Coronary artery (tissue), 2 donors: ENCODE data around the gene MEIKIN.

ENCODE experiments used
- DNase-seq: peaks from one replicate; pipeline ENCODE4 v3.0.0-alpha.2; 2017; ENCODE audit warnings: low spot score
- H3K27ac ChIP-seq, 2 donors: fragments of 200-600 bp; sonication (generic); one replicate each; pipeline ENCODE4 v1.5.1; 2016 to 2019
- H3K4me3 ChIP-seq: fragments of 200-600 bp; sonication (generic); 2 replicates; pipeline ENCODE4 v1.5.1; 2016; ENCODE audit warnings: mild to moderate bottlenecking, moderate library complexity
- CTCF ChIP-seq: fragments of 200-600 bp; sonication (generic); IDR thresholded peaks from one replicate; pipeline ENCODE4 v1.5.1; 2019; ENCODE audit warnings: antibody characterized with exemption

Gene MEIKIN

GRCh38 chr5:131981516-131981915 lies 36.1 kb upstream of the MEIKIN start:
- Histone ChIP-seq H3K4me3 (no peak overlapping the region), H3K27ac (no peak overlapping the region)
- TF ChIP-seq CTCF, result no peak
- no peak for DNase-seq

- TF ChIP-seq CTCF, result no peak
- H3K4me3 ChIP-seq, result no peak overlapping the region
- no peak for DNase-seq
- H3K27ac ChIP-seq, result no peak overlapping the region
Observed at GRCh38 chr5:131980696-131981095, 35.2 kb upstream of the MEIKIN start.

GRCh38 chr5:131979816-131980215 lies 34.4 kb upstream of the MEIKIN start:
- Histone ChIP-seq H3K27ac (no peak overlapping the region), H3K4me3 (no peak overlapping the region)
- no peak for TF ChIP-seq CTCF
- no peak for DNase-seq

- Histone ChIP-seq H3K27ac (no peak overlapping the region), H3K4me3 (no peak overlapping the region)
- peak; percentile 45 for DNase-seq
- TF ChIP-seq CTCF, result no peak
Observed at GRCh38 chr5:131977212-131977604, 31.7 kb upstream of the MEIKIN start.

GRCh38 chr5:131976414-131977211 lies 31.1 kb upstream of the MEIKIN start:
- Histone ChIP-seq H3K4me3 (no peak overlapping the region), H3K27ac (no peak overlapping the region)
- no peak for TF ChIP-seq CTCF
- peak; percentile 62 for DNase-seq

GRCh38 chr5:131974956-131975726 lies 29.7 kb upstream of the MEIKIN start:
- no peak overlapping the region for H3K27ac ChIP-seq
- no peak for TF ChIP-seq CTCF
- peak; percentile 54 for DNase-seq
- no peak overlapping the region for H3K4me3 ChIP-seq

GRCh38 chr5:131974622-131974955 lies 29.1 kb upstream of the MEIKIN start:
- DNase-seq, result peak; percentile 28
- TF ChIP-seq CTCF, result no peak
- no peak overlapping the region for H3K27ac ChIP-seq
- no peak overlapping the region for H3K4me3 ChIP-seq
